ENCODE data around the gene KRT7.
A peak's percentile ranks its signal among the peaks of the same experiment; 100 is the strongest.

The KRT7 gene

GRCh38 chr12:52185400-52185967, 47.6 kb upstream of the KRT7 start:
- Histone ChIP-seq H2BK120ac (ENCODE audit: low read depth, low read length) (peak overlapping the region; percentile 68), H3K79me1 (replicated peaks; ENCODE audit: low read length, poor library complexity, severe bottlenecking) (peaks cover 4% of the 10 kb centered on the region), H3K4me3 (ENCODE audit: insufficient read depth in 1 of 2, low read depth in 1 of 2, low read length in 2 of 2) (no peak overlapping the region), H3K9ac (ENCODE audit: low read length) (no peak overlapping the region), H3K27ac (ENCODE audit: low read length, poor library complexity, severe bottlenecking) (peak overlapping the region; percentile 61), H3K18ac (ENCODE audit: low read depth in 1 of 2, low read length in 2 of 2) (peak overlapping the region; percentile 87 to 91), H2BK5ac (ENCODE audit: low read depth, low read length, poor library complexity, severe bottlenecking) (peak overlapping the region; percentile 33), H3K4me2 (ENCODE audit: low read length, poor library complexity, severe bottlenecking) (no peak overlapping the region), H3K27me3 (ENCODE audit: control insufficient read depth in 1 of 2, insufficient read depth in 1 of 2, low read length in 2 of 2) (no peaks in the 10 kb centered on the region), H2AK5ac (ENCODE audit: low read length, severe bottlenecking) (peak overlapping the region; percentile 86), H2AFZ (ENCODE audit: low read depth, low read length) (no peak overlapping the region), H2BK15ac (ENCODE audit: low read depth, poor library complexity, severe bottlenecking) (peak overlapping the region; percentile 30), H4K8ac (ENCODE audit: low read length) (peak overlapping the region; percentile 89), H3K9me3 (ENCODE audit: control insufficient read depth, low read length) (no peaks in the 10 kb centered on the region), H4K91ac (ENCODE audit: low read length) (peak overlapping the region; percentile 97), H3K4me1 (ENCODE audit: control insufficient read depth, insufficient read depth, low read depth, low read length) (peaks cover 86% of the 10 kb centered on the region), H3K36me3 (ENCODE audit: control insufficient read depth in 1 of 2, insufficient read depth in 2 of 2, low read depth in 1 of 2, low read length in 2 of 2) (peaks cover 0 to 5% of the 10 kb centered on the region in 2 experiments), H3K14ac (ENCODE audit: low read length in 2 of 2) (peak overlapping the region in 1 of 2 experiments; percentile 80), H3K4ac (ENCODE audit: low read depth in 1 of 2, low read length in 2 of 2) (peak overlapping the region; percentile 83 to 84), H3K23ac (ENCODE audit: low read length in 2 of 2) (peak overlapping the region in 1 of 2 experiments; percentile 40), H2BK12ac (ENCODE audit: low read length in 2 of 2) (peak overlapping the region; percentile 95 to 99)
- WGBS = 91% methylated on average over 16 of the region's 16 CpGs
- DNase-seq = no peak

GRCh38 chr12:52186118-52186840, 46.8 kb upstream of the KRT7 start:
- peaks cover 4% of the 10 kb centered on the region for H3K79me1 ChIP-seq (replicated peaks; ENCODE audit: low read length, poor library complexity, severe bottlenecking)
- peak overlapping the region; percentile 97 for H4K91ac ChIP-seq (ENCODE audit: low read length)
- peak overlapping the region; percentile 68 for H2BK120ac ChIP-seq (ENCODE audit: low read depth, low read length)
- no peaks in the 10 kb centered on the region for H3K27me3 ChIP-seq (ENCODE audit: control insufficient read depth in 1 of 2, insufficient read depth in 1 of 2, low read length in 2 of 2)
- no peak overlapping the region for H2AFZ ChIP-seq (ENCODE audit: low read depth, low read length)
- H2BK15ac ChIP-seq (ENCODE audit: low read depth, poor library complexity, severe bottlenecking) = no peak overlapping the region
- H2AK5ac ChIP-seq (ENCODE audit: low read length, severe bottlenecking) = peak overlapping the region; percentile 98
- peaks cover 0 to 5% of the 10 kb centered on the region in 2 experiments for H3K36me3 ChIP-seq (ENCODE audit: control insufficient read depth in 1 of 2, insufficient read depth in 2 of 2, low read depth in 1 of 2, low read length in 2 of 2)
- DNase-seq = peak; percentile 86
- peak overlapping the region; percentile 17 for H3K9ac ChIP-seq (ENCODE audit: low read length)
- H3K9me3 ChIP-seq (ENCODE audit: control insufficient read depth, low read length) = no peaks in the 10 kb centered on the region
- peak overlapping the region; percentile 78 for H3K27ac ChIP-seq (ENCODE audit: low read length, poor library complexity, severe bottlenecking)
- peak overlapping the region; percentile 87 to 91 for H3K18ac ChIP-seq (ENCODE audit: low read depth in 1 of 2, low read length in 2 of 2)
- H3K4ac ChIP-seq (ENCODE audit: low read depth in 1 of 2, low read length in 2 of 2) = peak overlapping the region; percentile 83 to 84
- H3K23ac ChIP-seq (ENCODE audit: low read length in 2 of 2) = no peak overlapping the region
- H3K4me2 ChIP-seq (ENCODE audit: low read length, poor library complexity, severe bottlenecking) = no peak overlapping the region
- H3K4me3 ChIP-seq (ENCODE audit: insufficient read depth in 1 of 2, low read depth in 1 of 2, low read length in 2 of 2) = no peak overlapping the region
- H2BK12ac ChIP-seq (ENCODE audit: low read length in 2 of 2) = peak overlapping the region; percentile 95 to 99
- 46% methylated on average over 8 of the region's 8 CpGs for WGBS
- peak overlapping the region; percentile 89 for H4K8ac ChIP-seq (ENCODE audit: low read length)
- no peak overlapping the region for H3K14ac ChIP-seq (ENCODE audit: low read length in 2 of 2)
- H2BK5ac ChIP-seq (ENCODE audit: low read depth, low read length, poor library complexity, severe bottlenecking) = no peak overlapping the region
- peaks cover 86% of the 10 kb centered on the region for H3K4me1 ChIP-seq (ENCODE audit: control insufficient read depth, insufficient read depth, low read depth, low read length)

- Histone ChIP-seq H3K27me3 (ENCODE audit: control insufficient read depth in 1 of 2, insufficient read depth in 1 of 2, low read length in 2 of 2) (no peaks in the 10 kb centered on the region), H3K9me3 (ENCODE audit: control insufficient read depth, low read length) (no peaks in the 10 kb centered on the region), H3K79me1 (replicated peaks; ENCODE audit: low read length, poor library complexity, severe bottlenecking) (peaks cover 4% of the 10 kb centered on the region), H2BK120ac (ENCODE audit: low read depth, low read length) (peak overlapping the region; percentile 12), H2BK15ac (ENCODE audit: low read depth, poor library complexity, severe bottlenecking) (peak overlapping the region; percentile 96), H2AK5ac (ENCODE audit: low read length, severe bottlenecking) (peak overlapping the region; percentile 98), H3K4me2 (ENCODE audit: low read length, poor library complexity, severe bottlenecking) (no peak overlapping the region), H3K36me3 (ENCODE audit: control insufficient read depth in 1 of 2, insufficient read depth in 2 of 2, low read depth in 1 of 2, low read length in 2 of 2) (peaks cover 0 to 5% of the 10 kb centered on the region in 2 experiments), H2AFZ (ENCODE audit: low read depth, low read length) (no peak overlapping the region), H3K14ac (ENCODE audit: low read length in 2 of 2) (peak overlapping the region in 1 of 2 experiments; percentile 53), H3K4me1 (ENCODE audit: control insufficient read depth, insufficient read depth, low read depth, low read length) (peaks cover 86% of the 10 kb centered on the region), H2BK12ac (ENCODE audit: low read length in 2 of 2) (peak overlapping the region; percentile 71 to 95), H3K4ac (ENCODE audit: low read depth in 1 of 2, low read length in 2 of 2) (peak overlapping the region; percentile 1 to 20), H3K4me3 (ENCODE audit: insufficient read depth in 1 of 2, low read depth in 1 of 2, low read length in 2 of 2) (no peak overlapping the region), H4K8ac (ENCODE audit: low read length) (peak overlapping the region; percentile 62), H2BK5ac (ENCODE audit: low read depth, low read length, poor library complexity, severe bottlenecking) (no peak overlapping the region), H4K91ac (ENCODE audit: low read length) (peak overlapping the region; percentile 62), H3K23ac (ENCODE audit: low read length in 2 of 2) (no peak overlapping the region), H3K9ac (ENCODE audit: low read length) (no peak overlapping the region), H3K27ac (ENCODE audit: low read length, poor library complexity, severe bottlenecking) (peak overlapping the region; percentile 78), H3K18ac (ENCODE audit: low read depth in 1 of 2, low read length in 2 of 2) (peak overlapping the region; percentile 69 to 87)
- WGBS = 90% methylated on average over 11 of the region's 11 CpGs
- no peak for DNase-seq
Observed at GRCh38 chr12:52187206-52187605, 45.8 kb upstream of the KRT7 start.

- H2AK5ac ChIP-seq (ENCODE audit: low read length, severe bottlenecking) = peak overlapping the region; percentile 98
- peak overlapping the region; percentile 50 for H2BK15ac ChIP-seq (ENCODE audit: low read depth, poor library complexity, severe bottlenecking)
- no peak overlapping the region for H3K4me2 ChIP-seq (ENCODE audit: low read length, poor library complexity, severe bottlenecking)
- no peaks in the 10 kb centered on the region for H3K27me3 ChIP-seq (ENCODE audit: control insufficient read depth in 1 of 2, insufficient read depth in 1 of 2, low read length in 2 of 2)
- no peak overlapping the region for H3K14ac ChIP-seq (ENCODE audit: low read length in 2 of 2)
- H3K4me3 ChIP-seq (ENCODE audit: insufficient read depth in 1 of 2, low read depth in 1 of 2, low read length in 2 of 2) = no peak overlapping the region
- no peak overlapping the region for H3K23ac ChIP-seq (ENCODE audit: low read length in 2 of 2)
- H3K18ac ChIP-seq (ENCODE audit: low read depth in 1 of 2, low read length in 2 of 2) = peak overlapping the region; percentile 52 to 69
- peak overlapping the region; percentile 71 to 95 for H2BK12ac ChIP-seq (ENCODE audit: low read length in 2 of 2)
- peak overlapping the region; percentile 62 for H4K8ac ChIP-seq (ENCODE audit: low read length)
- no peak for DNase-seq
- H3K9me3 ChIP-seq (ENCODE audit: control insufficient read depth, low read length) = no peaks in the 10 kb centered on the region
- H2AFZ ChIP-seq (ENCODE audit: low read depth, low read length) = no peak overlapping the region
- peaks cover 4% of the 10 kb centered on the region for H3K79me1 ChIP-seq (replicated peaks; ENCODE audit: low read length, poor library complexity, severe bottlenecking)
- H2BK5ac ChIP-seq (ENCODE audit: low read depth, low read length, poor library complexity, severe bottlenecking) = no peak overlapping the region
- no peak overlapping the region for H3K9ac ChIP-seq (ENCODE audit: low read length)
- no peak overlapping the region for H3K27ac ChIP-seq (ENCODE audit: low read length, poor library complexity, severe bottlenecking)
- peaks cover 85% of the 10 kb centered on the region for H3K4me1 ChIP-seq (ENCODE audit: control insufficient read depth, insufficient read depth, low read depth, low read length)
- WGBS = 98% methylated on average over 5 of the region's 5 CpGs
- H4K91ac ChIP-seq (ENCODE audit: low read length) = no peak overlapping the region
- peaks cover 0 to 5% of the 10 kb centered on the region in 2 experiments for H3K36me3 ChIP-seq (ENCODE audit: control insufficient read depth in 1 of 2, insufficient read depth in 2 of 2, low read depth in 1 of 2, low read length in 2 of 2)
- peak overlapping the region in 1 of 2 experiments; percentile 1 for H3K4ac ChIP-seq (ENCODE audit: low read depth in 1 of 2, low read length in 2 of 2)
- H2BK120ac ChIP-seq (ENCODE audit: low read depth, low read length) = no peak overlapping the region
Observed at GRCh38 chr12:52187640-52188039, 45.4 kb upstream of the KRT7 start.

Measured in mesenchymal stem cell (in vitro differentiated cells and primary cell).